Adipose tissue (tissue), 3 donors: ENCODE data around the gene BICRAL. TPM values are rescaled to one million over a fixed set of nuclear protein-coding genes. Genes with fewer than 3 reads are reported as not detected.
"Not testable (repeated sequence)": the region's sequence is repeated elsewhere in the genome, so short reads cannot be mapped to it uniquely, and the experiment has no call there.

Experiments
- H3K27ac ChIP-seq: one replicate; pipeline ENCODE4 v1.5.1; 2013; ENCODE audit warnings: low read depth, low read length
- WGBS, 3 donors: extraction: QIAGEN DNeasy Blood & Tissue Kit; methylation state at CpG; one replicate each; pipeline ENCODE4 v1.1.7; 2013; 5-methylcytosine and 5-hydroxymethylcytosine counted together
- polyA plus RNA-seq, 3 donors: library from polyadenylated mRNA; stranded (reverse); fragments of 200-250 nt; gene quantifications; one replicate each; pipeline ENCODE4 v1.2.3, GENCODE V29; 2013
- donor health status: healthy with polysubstance abuse.
- donor health status: Bipolar disorder and iron deficiency.
- donor health status: healthy.

Gene BICRAL
- polyA plus RNA-seq, 3 donors: 3.5 to 6.3 (median 4.5) TPM

GRCh38 chr6:42784717-42785498 lies 3.1 kb downstream of the BICRAL start:
- no peak overlapping the region for H3K27ac ChIP-seq
- WGBS, 3 donors: 46 to 68% (median 52%) methylated on average over 12 of the region's 12 CpGs

GRCh38 chr6:42786525-42786985 lies 4.7 kb downstream of the BICRAL start:
- H3K27ac ChIP-seq: no peak overlapping the region
- WGBS, 3 donors: 73 to 79% (median 77%) methylated on average over 3 of the region's 3 CpGs

GRCh38 chr6:42787063-42787472 lies 5.2 kb downstream of the BICRAL start:
- 66 to 77% (median 73%) methylated on average over 2 of the region's 2 CpGs for WGBS, 3 donors
- no peak overlapping the region for H3K27ac ChIP-seq

GRCh38 chr6:42788671-42789070 lies 6.8 kb downstream of the BICRAL start:
- no peak overlapping the region for H3K27ac ChIP-seq
- 63 to 95% (median 68%) methylated on average over 4 of the region's 4 CpGs for WGBS, 3 donors

GRCh38 chr6:42790549-42791181 lies 8.8 kb downstream of the BICRAL start:
- WGBS, 3 donors: 48 to 60% (median 49%) methylated on average over 5 of the region's 5 CpGs
- no peak overlapping the region for H3K27ac ChIP-seq

GRCh38 chr6:42791706-42792320 lies 10.0 kb downstream of the BICRAL start:
- H3K27ac ChIP-seq: no peak overlapping the region
- WGBS, 3 donors: 69 to 89% (median 89%) methylated on average over 3 of the region's 3 CpGs

- WGBS, 3 donors: 98 to 100% (median 98%) methylated on average over 1 of the region's 1 CpG
Observed at GRCh38 chr6:42795651-42796050, 13.8 kb downstream of the BICRAL start.

GRCh38 chr6:42796171-42796570 lies 14.3 kb downstream of the BICRAL start:
- 94 to 96% (median 95%) methylated on average over 4 of the region's 4 CpGs for WGBS, 3 donors
- no peak overlapping the region for H3K27ac ChIP-seq

More at GRCh38 chr6:42795651-42796050, 13.8 kb downstream of the BICRAL start:
- no peak overlapping the region for H3K27ac ChIP-seq

- not testable (repeated sequence) for H3K27ac ChIP-seq
- WGBS, 3 donors: 94 to 97% (median 96%) methylated on average over 3 of the region's 3 CpGs
Observed at GRCh38 chr6:42797696-42798095, 15.8 kb downstream of the BICRAL start.

- no peak overlapping the region for H3K27ac ChIP-seq
- 62 to 93% (median 92%) methylated on average over 7 of the region's 7 CpGs for WGBS, 3 donors
Observed at GRCh38 chr6:42805297-42805861, 23.5 kb downstream of the BICRAL start.

GRCh38 chr6:42806359-42806758 lies 24.5 kb downstream of the BICRAL start:
- WGBS, 3 donors: 97 to 99% (median 99%) methylated on average over 7 of the region's 7 CpGs
- H3K27ac ChIP-seq: not testable (repeated sequence)

GRCh38 chr6:42808492-42809483 lies 26.9 kb downstream of the BICRAL start:
- 72 to 89% (median 78%) methylated on average over 11 of the region's 11 CpGs for WGBS, 3 donors

GRCh38 chr6:42813074-42813645 lies 31.3 kb downstream of the BICRAL start:
- WGBS, 3 donors: 67 to 79% (median 78%) methylated on average over 2 of the region's 2 CpGs
- H3K27ac ChIP-seq: no peak overlapping the region

More at GRCh38 chr6:42808492-42809483, 26.9 kb downstream of the BICRAL start:
- no peak overlapping the region for H3K27ac ChIP-seq

- no peak overlapping the region for H3K27ac ChIP-seq
- WGBS, 3 donors: 90 to 95% (median 95%) methylated on average over 5 of the region's 5 CpGs
Observed at GRCh38 chr6:42813906-42814444, 32.1 kb downstream of the BICRAL start.

GRCh38 chr6:42815726-42816125 lies 33.9 kb downstream of the BICRAL start:
- WGBS, 3 donors: 77 to 97% (median 82%) methylated on average over 8 of the region's 8 CpGs
- H3K27ac ChIP-seq: not testable (repeated sequence)

- no peak overlapping the region for H3K27ac ChIP-seq
Observed at GRCh38 chr6:42817907-42818306, 36.1 kb downstream of the BICRAL start.

- no peak overlapping the region for H3K27ac ChIP-seq
- 90 to 95% (median 95%) methylated on average over 2 of the region's 2 CpGs for WGBS, 3 donors
Observed at GRCh38 chr6:42818416-42818815, 36.6 kb downstream of the BICRAL start.
